ENCODE data around the gene MEG3. TPM values are rescaled to one million over a fixed set of nuclear protein-coding genes. Genes with fewer than 3 reads are reported as not detected.

MEG3 gene
- total RNA-seq, 1 experiment from 2014 or later: not detected

- no peaks in the 10 kb centered on the region for H3K36me3 Mint-ChIP-seq (ENCODE audit: insufficient read depth, unreplicated experiment)
- CTCF ChIA-PET: no interaction called here
- no peaks in the 10 kb centered on the region for H3K9me3 Mint-ChIP-seq (ENCODE audit: low read depth, unreplicated experiment)
- no peaks in the 10 kb centered on the region for H3K27me3 Mint-ChIP-seq (ENCODE audit: unreplicated experiment)
- intact Hi-C loops (cut with micrococcal nuclease; ENCODE audit: unreplicated experiment): loop anchor here (10.0 kb wide), 1 partner anchor 198 kb away; no protein-coding TSS in a partner anchor
- no peak overlapping the region for H3K4me3 Mint-ChIP-seq (ENCODE audit: low read depth, unreplicated experiment)
- H3K27ac Mint-ChIP-seq (ENCODE audit: unreplicated experiment): no peak overlapping the region
- no peak for DNase-seq
- no TSS peak for BruUV-seq (replicated peaks)
- no peak for TF ChIP-seq CTCF (IDR thresholded peaks at IDR 0.05; ENCODE audit: unreplicated experiment)
- H3K4me1 Mint-ChIP-seq (ENCODE audit: low read depth, unreplicated experiment): no peaks in the 10 kb centered on the region
Measured at GRCh38 chr14:100856056-100856950, 30.4 kb downstream of the MEG3 start.

GRCh38 chr14:100857233-100857922 is 31.5 kb downstream of the MEG3 start:
- DNase-seq: no peak

DNA sequence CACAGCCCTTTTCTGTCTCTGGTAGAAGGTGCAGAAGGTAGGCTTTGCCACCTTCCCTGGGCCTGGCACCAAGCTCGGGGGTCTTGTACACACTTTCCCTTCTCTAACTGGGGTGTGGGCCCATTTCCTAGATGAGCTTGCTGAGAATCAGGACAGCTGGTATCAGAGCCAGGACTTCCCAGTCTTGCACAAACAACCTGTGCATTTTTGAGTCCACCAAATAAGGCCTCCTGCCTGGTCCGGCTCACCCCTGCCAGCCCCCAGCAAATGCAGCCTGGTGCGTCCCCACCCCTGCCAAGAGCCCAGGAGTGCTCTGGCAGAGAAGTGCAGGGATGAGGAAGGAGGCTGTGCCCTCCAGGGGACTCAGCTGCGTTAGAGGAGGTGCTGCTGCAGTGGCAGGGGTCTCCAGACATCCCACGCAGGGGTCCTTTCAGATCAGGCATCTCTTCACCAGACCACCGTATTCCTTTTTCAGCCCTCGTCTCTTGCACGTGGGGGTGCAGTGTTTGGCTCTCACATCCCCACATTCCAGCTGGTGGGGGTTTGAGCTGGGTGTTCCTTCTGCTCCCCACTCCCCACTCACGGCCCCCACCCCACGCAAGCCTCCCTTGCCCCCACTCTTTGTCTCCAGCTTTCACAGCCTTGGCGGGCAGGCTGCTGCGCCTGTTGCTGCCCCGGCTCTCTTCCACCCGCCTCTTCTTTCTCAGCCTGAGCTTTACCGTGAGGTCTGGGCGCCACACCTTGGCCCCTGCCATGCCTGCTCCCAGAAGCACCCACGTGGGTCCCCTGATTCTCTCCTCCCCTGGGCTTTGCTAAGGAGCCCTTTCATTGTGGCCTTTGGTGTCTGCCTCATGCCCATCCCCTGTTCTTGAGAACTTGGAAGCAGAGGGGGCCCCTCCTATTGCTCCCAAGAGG is 32.3 kb downstream of the MEG3 start:
- no peak for DNase-seq
- Mint-ChIP-seq H3K27ac (ENCODE audit: unreplicated experiment) (no peak overlapping the region), H3K9me3 (ENCODE audit: low read depth, unreplicated experiment) (peaks cover 2% of the 10 kb centered on the region), H3K4me3 (ENCODE audit: low read depth, unreplicated experiment) (no peak overlapping the region), H3K4me1 (ENCODE audit: low read depth, unreplicated experiment) (no peaks in the 10 kb centered on the region), H3K27me3 (ENCODE audit: unreplicated experiment) (no peaks in the 10 kb centered on the region), H3K36me3 (ENCODE audit: insufficient read depth, unreplicated experiment) (no peaks in the 10 kb centered on the region)
- intact Hi-C loops (cut with micrococcal nuclease; ENCODE audit: unreplicated experiment): loop anchor here (10.0 kb wide), 1 partner anchor 197 kb away; no protein-coding TSS in a partner anchor
- CTCF ChIA-PET: no interaction called here
- no TSS peak for BruUV-seq (replicated peaks)
- TF ChIP-seq CTCF (IDR thresholded peaks at IDR 0.05; ENCODE audit: unreplicated experiment): no peak

More at GRCh38 chr14:100857233-100857922, 31.5 kb downstream of the MEG3 start:
- Mint-ChIP-seq H3K27me3 (ENCODE audit: unreplicated experiment) (no peaks in the 10 kb centered on the region), H3K4me1 (ENCODE audit: low read depth, unreplicated experiment) (no peaks in the 10 kb centered on the region), H3K4me3 (ENCODE audit: low read depth, unreplicated experiment) (no peak overlapping the region), H3K36me3 (ENCODE audit: insufficient read depth, unreplicated experiment) (no peaks in the 10 kb centered on the region), H3K27ac (ENCODE audit: unreplicated experiment) (no peak overlapping the region), H3K9me3 (ENCODE audit: low read depth, unreplicated experiment) (peaks cover 2% of the 10 kb centered on the region)
- intact Hi-C loops (cut with micrococcal nuclease; ENCODE audit: unreplicated experiment): loop anchor here (10.0 kb wide), 1 partner anchor 197 kb away; no protein-coding TSS in a partner anchor
- BruUV-seq (replicated peaks): no TSS peak
- CTCF ChIA-PET: no interaction called here
- TF ChIP-seq CTCF (IDR thresholded peaks at IDR 0.05; ENCODE audit: unreplicated experiment): no peak

GRCh38 chr14:100858838-100859220 is 32.9 kb downstream of the MEG3 start:
- no peak overlapping the region for H3K27ac Mint-ChIP-seq (ENCODE audit: unreplicated experiment)
- peaks cover 2% of the 10 kb centered on the region for H3K9me3 Mint-ChIP-seq (ENCODE audit: low read depth, unreplicated experiment)
- intact Hi-C loops (cut with micrococcal nuclease; ENCODE audit: unreplicated experiment): loop anchor here (10.0 kb wide), 1 partner anchor 196 kb away; no protein-coding TSS in a partner anchor
- no peak for TF ChIP-seq CTCF (IDR thresholded peaks at IDR 0.05; ENCODE audit: unreplicated experiment)
- no TSS peak for BruUV-seq (replicated peaks)
- no peak for DNase-seq
- H3K4me1 Mint-ChIP-seq (ENCODE audit: low read depth, unreplicated experiment): no peaks in the 10 kb centered on the region
- H3K36me3 Mint-ChIP-seq (ENCODE audit: insufficient read depth, unreplicated experiment): no peaks in the 10 kb centered on the region
- CTCF ChIA-PET: no interaction called here
- no peaks in the 10 kb centered on the region for H3K27me3 Mint-ChIP-seq (ENCODE audit: unreplicated experiment)
- no peak overlapping the region for H3K4me3 Mint-ChIP-seq (ENCODE audit: low read depth, unreplicated experiment)

Measured in Calu3 (cell line).